Endothelial cell of umbilical vein (primary cell): Measurements from ENCODE around the gene TNFAIP1. TPM values are rescaled to one million over a fixed set of nuclear protein-coding genes. Genes with fewer than 3 reads are reported as not detected.

ENCODE experiments used
- BruUV-seq: library from RNA; stranded (reverse); fragments of 400-500 nt; replicated peaks from 2 replicates; lab custom pipeline; 2021; lab: Mats Ljungman, UMichigan
- CTCF ChIA-PET: fragments of 300-600, 350-600 bp; sonication (Branson Sonifier 250); formaldehyde crosslinking; loops from one replicate; lab custom pipeline; 2021; ENCODE audit warnings: antibody characterized with exemption, inconsistent platforms; lab: Charles Lee
- POLR2A ChIA-PET: fragments of 300-600, 350-600 bp; sonication (Branson Sonifier 250); formaldehyde crosslinking; loops from one replicate; lab custom pipeline; 2021; ENCODE audit warnings: antibody characterized with exemption, inconsistent platforms; lab: Charles Lee
- DNase-seq: peaks from one replicate; pipeline ENCODE4 v3.0.0-alpha.2; 2011; ENCODE audit warnings: low read depth, low spot score
- FAIRE-seq: peaks from 2 replicates; lab custom pipeline; 2011; peaks lifted over from hg19 to GRCh38; lab: Jason Lieb, UNC
- H2AFZ ChIP-seq: 2 replicates; pipeline ENCODE4 v1.6.0; 2012; ENCODE audit warnings: low read depth, low read length, control low read depth, inconsistent platforms
- H3K27ac ChIP-seq: 2 replicates; pipeline ENCODE4 v1.5.1; 2011; ENCODE audit warnings: low read depth, mild to moderate bottlenecking, control low read depth, low read length, moderate library complexity; ENCODE audit not compliant: insufficient read depth
- H3K27me3 ChIP-seq, 2 experiments: 2 replicates each; pipeline versions ENCODE4 v1.6.0 to v1.6.1; 2011; ENCODE audit warnings: low read length in 2 of 2, mixed read lengths in 1 of 2; ENCODE audit not compliant: control insufficient read depth in 2 of 2, insufficient read depth in 2 of 2
- H3K36me3 ChIP-seq, 2 experiments: 2 replicates in 1 of 2; 3 replicates in 1 of 2; pipeline ENCODE4 v1.5.1; 2011; ENCODE audit warnings: low read length in 2 of 2, mild to moderate bottlenecking in 1 of 2, moderate library complexity in 1 of 2; ENCODE audit not compliant: control insufficient read depth in 2 of 2, insufficient read depth in 2 of 2; ENCODE audit errors: extremely low read depth in 1 of 2
- H3K4me1 ChIP-seq: 3 replicates; pipeline ENCODE4 v1.5.1; 2011; ENCODE audit warnings: mild to moderate bottlenecking, low read length; ENCODE audit not compliant: control insufficient read depth, insufficient read depth; ENCODE audit errors: extremely low read depth
- H3K4me2 ChIP-seq: 2 replicates; pipeline ENCODE4 v1.6.1; 2011; ENCODE audit warnings: low read length, control low read depth, mixed read lengths; ENCODE audit not compliant: insufficient read depth
- H3K4me3 ChIP-seq, 3 experiments: fragments of 200-600 bp in 1 of 3; sonication (generic), shearing (Covaris generic) in 1 of 3; replicated peaks in 1 of 3; 2 replicates each; pipeline ENCODE4 v1.5.1; 2011 to 2016; ENCODE audit warnings: control low read depth in 3 of 3, low read length in 3 of 3, mild to moderate bottlenecking in 2 of 3, inconsistent platforms in 1 of 3, low read depth in 1 of 3, moderate library complexity in 1 of 3; ENCODE audit not compliant: insufficient read depth in 1 of 3
- H3K79me2 ChIP-seq: 2 replicates; pipeline ENCODE4 v1.6.0; 2012; ENCODE audit warnings: low read length, inconsistent platforms; ENCODE audit not compliant: control insufficient read depth, insufficient read depth
- H3K9ac ChIP-seq: replicated peaks from 2 replicates; pipeline ENCODE3; 2011; ENCODE audit warnings: low read length, control low read depth; ENCODE audit not compliant: insufficient read depth; ENCODE audit errors: extremely low read depth
- H3K9me1 ChIP-seq: replicated peaks from 3 replicates; pipeline ENCODE4 v1.6.0; 2011; ENCODE audit warnings: mild to moderate bottlenecking, low read length; ENCODE audit not compliant: control insufficient read depth, insufficient read depth; ENCODE audit errors: extremely low read depth
- H3K9me3 ChIP-seq: replicated peaks from 2 replicates; pipeline ENCODE4 v1.5.1; 2012; ENCODE audit warnings: low read length, inconsistent platforms; ENCODE audit not compliant: control insufficient read depth, insufficient read depth
- H4K20me1 ChIP-seq: replicated peaks from 2 replicates; pipeline ENCODE3; 2011; ENCODE audit warnings: mild to moderate bottlenecking, low read length; ENCODE audit not compliant: control insufficient read depth, insufficient read depth; ENCODE audit errors: extremely low read depth
- EZH2 ChIP-seq: IDR thresholded peaks from 2 replicates; pipeline ENCODE4 v1.6.1; 2012; ENCODE audit warnings: borderline replicate concordance, low read depth, mild to moderate bottlenecking, moderate library complexity, low read length, inconsistent platforms; ENCODE audit not compliant: severe bottlenecking
- FOS ChIP-seq: IDR thresholded peaks from 2 replicates; pipeline ENCODE4 v1.6.1; 2011; ENCODE audit warnings: mild to moderate bottlenecking, low read length, moderate library complexity, borderline replicate concordance; ENCODE audit not compliant: insufficient read depth
- GATA2 ChIP-seq: IDR thresholded peaks from 2 replicates; pipeline ENCODE4 v1.7.0; 2011; ENCODE audit warnings: low read depth, mild to moderate bottlenecking, moderate library complexity, mixed read lengths, low read length; ENCODE audit not compliant: insufficient read length, insufficient read depth
- MYC ChIP-seq: IDR thresholded peaks from one replicate; pipeline ENCODE4 v1.6.1; 2011; ENCODE audit warnings: mild to moderate bottlenecking, low read depth, low read length
- POLR2A ChIP-seq: IDR thresholded peaks from 2 replicates; pipeline ENCODE4 v1.6.1; 2012; ENCODE audit warnings: low read depth, mild to moderate bottlenecking, control low read depth, low read length
- dilution Hi-C: fragments of 300-500 bp; cut with MboI; formaldehyde crosslinking; loops from one replicate; pipeline ENCODE4 v1.15.0; 2019; ENCODE audit warnings: low sequenced_read_pairs; ENCODE audit not compliant: extremely low pct_ligation_motif_present
- intact Hi-C: fragments of 100-400 bp; cut with micrococcal nuclease; formaldehyde crosslinking; loops from one replicate; pipeline ENCODE4 v1.10.0; 2022
- polyA plus RNA-seq, 4 experiments: library from polyadenylated mRNA; depleted of rRNA in 3 of 4; stranded (reverse) in 3 of 4; unstranded in 1 of 4; fragments of >200 nt; gene quantifications; 2 replicates each; pipeline versions ENCODE4 v1.2.1 to v1.2.3, GENCODE V29; 2011 to 2012; ENCODE audit warnings: missing spikeins in 1 of 4
- total RNA-seq: library from RNA; stranded (reverse); gene quantifications from 2 replicates; pipeline ENCODE4 v1.2.3, GENCODE V29; 2021
- TF ChIP-seq, protein P1 (sequence below), 2 donors: IDR thresholded peaks; 1 replicate in 1 of 2; 2 replicates in 1 of 2; pipeline ENCODE4 v1.5.1; 2011; ENCODE audit warnings: low read length in 2 of 2, mild to moderate bottlenecking in 2 of 2, moderate library complexity in 2 of 2, control low read depth in 1 of 2, inconsistent platforms in 1 of 2, low read depth in 1 of 2; ENCODE audit not compliant: insufficient read depth in 1 of 2; ENCODE audit errors: extremely low read depth in 1 of 2

Gene TNFAIP1
- total and polyA plus RNA-seq, 2 donors (not counting 3 experiments of a cell fraction or from before 2014, with no cell fraction given): 85.7 to 89.6 TPM

DNA sequence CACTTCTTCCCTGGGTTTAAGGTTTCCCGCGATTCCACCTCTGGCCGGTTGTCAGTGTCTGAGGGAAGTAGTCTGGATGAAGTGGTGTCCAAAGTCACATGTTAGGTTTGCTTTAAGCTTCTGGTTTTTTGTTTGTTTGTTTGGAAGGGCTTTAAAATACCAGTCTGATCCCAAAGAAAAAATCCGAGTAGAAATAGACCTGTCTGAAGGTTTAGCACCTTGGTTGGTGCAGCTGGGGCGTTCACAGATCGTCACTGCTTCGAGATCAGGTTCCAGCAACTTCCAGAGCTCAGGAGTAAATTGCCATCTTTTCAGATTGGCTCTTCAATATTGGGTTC lies 16.0 kb upstream of the TNFAIP1 start:
- Histone ChIP-seq H3K9ac (peak overlapping the region; percentile 76), H2AFZ (peak overlapping the region; percentile 19), H3K4me2 (peak overlapping the region; percentile 91), H3K36me3 (no peaks in the 10 kb centered on the region), H3K9me1 (no peaks in the 10 kb centered on the region), H3K4me3 (peak overlapping the region; percentile 52 to 80 (median 65)), H3K9me3 (no peaks in the 10 kb centered on the region), H3K27ac (peak overlapping the region; percentile 9), H4K20me1 (no peaks in the 10 kb centered on the region), H3K27me3 (no peaks in the 10 kb centered on the region), H3K79me2 (peaks cover 36% of the 10 kb centered on the region), H3K4me1 (peaks cover 18% of the 10 kb centered on the region)
- BruUV-seq: TSS peak; percentile 47
- FAIRE-seq: peak; percentile 21
- dilution Hi-C loops (no loop called here), intact Hi-C loops (loop anchor here (1.0 kb wide), 5 partner anchors 8 to 514 kb away; partner anchors contain the start of genes IFT20, POLDIP2 and TNFAIP1)
- DNase-seq: no peak
- TF ChIP-seq FOS (no peak), POLR2A (no peak), GATA2 (no peak), EZH2 (no peak)
- ChIA-PET POLR2A (no interaction called here), CTCF (interaction anchor here (0.9 to 2.0 kb wide), 6 partner anchors 12 to 514 kb away, joined by 3 to 8 read pairs (median 4); partner anchors contain the start of genes IFT20, POLDIP2 and TNFAIP1)

- Histone ChIP-seq H3K4me1 (peaks cover 18% of the 10 kb centered on the region), H3K79me2 (peaks cover 37% of the 10 kb centered on the region), H3K36me3 (no peaks in the 10 kb centered on the region), H3K4me2 (peak overlapping the region; percentile 91), H3K9me1 (no peaks in the 10 kb centered on the region), H3K27ac (no peak overlapping the region), H4K20me1 (no peaks in the 10 kb centered on the region), H3K9ac (peak overlapping the region; percentile 76), H2AFZ (peak overlapping the region; percentile 19), H3K9me3 (no peaks in the 10 kb centered on the region), H3K27me3 (no peaks in the 10 kb centered on the region), H3K4me3 (peak overlapping the region in 2 of 3 experiments; percentile 52 to 80)
- no TSS peak for BruUV-seq
- CTCF ChIA-PET: interaction anchor here (0.9 to 2.0 kb wide), 4 partner anchors 16 to 515 kb away, joined by 3 to 7 read pairs (median 3); partner anchors contain the start of gene POLDIP2
- dilution Hi-C loops (no loop called here), intact Hi-C loops (no loop called here)
- POLR2A ChIA-PET: interaction anchor here (1.6 kb wide), 1 partner anchor 15 kb away, joined by 3 read pairs; the partner anchor contains the start of genes IFT20 and TNFAIP1
- no peak for DNase-seq
- FAIRE-seq: no peak
- TF ChIP-seq MYC: no peak
- no peak for TF ChIP-seq GATA2
- TF ChIP-seq, protein P1, sequence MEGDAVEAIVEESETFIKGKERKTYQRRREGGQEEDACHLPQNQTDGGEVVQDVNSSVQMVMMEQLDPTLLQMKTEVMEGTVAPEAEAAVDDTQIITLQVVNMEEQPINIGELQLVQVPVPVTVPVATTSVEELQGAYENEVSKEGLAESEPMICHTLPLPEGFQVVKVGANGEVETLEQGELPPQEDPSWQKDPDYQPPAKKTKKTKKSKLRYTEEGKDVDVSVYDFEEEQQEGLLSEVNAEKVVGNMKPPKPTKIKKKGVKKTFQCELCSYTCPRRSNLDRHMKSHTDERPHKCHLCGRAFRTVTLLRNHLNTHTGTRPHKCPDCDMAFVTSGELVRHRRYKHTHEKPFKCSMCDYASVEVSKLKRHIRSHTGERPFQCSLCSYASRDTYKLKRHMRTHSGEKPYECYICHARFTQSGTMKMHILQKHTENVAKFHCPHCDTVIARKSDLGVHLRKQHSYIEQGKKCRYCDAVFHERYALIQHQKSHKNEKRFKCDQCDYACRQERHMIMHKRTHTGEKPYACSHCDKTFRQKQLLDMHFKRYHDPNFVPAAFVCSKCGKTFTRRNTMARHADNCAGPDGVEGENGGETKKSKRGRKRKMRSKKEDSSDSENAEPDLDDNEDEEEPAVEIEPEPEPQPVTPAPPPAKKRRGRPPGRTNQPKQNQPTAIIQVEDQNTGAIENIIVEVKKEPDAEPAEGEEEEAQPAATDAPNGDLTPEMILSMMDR (IDR thresholded peaks at IDR 0.05; ENCODE audit: extremely low read depth in 1 of 2, insufficient read depth in 1 of 2, low read depth in 1 of 2, low read length in 2 of 2): no peak
Measured at GRCh38 chr17:28320215-28321061, 15.1 kb upstream of the TNFAIP1 start.
